ENCODE results near the gene PRRG4.

PRRG4 gene

GRCh38 chr11:32840587-32840986 is 10.9 kb downstream of the PRRG4 start:
- Histone ChIP-seq H3K4me3 (ENCODE audit: low read depth, low read length) (no peak overlapping the region), H3K36me3 (no peaks in the 10 kb centered on the region), H3K27ac (no peak overlapping the region), H3K27me3 (ENCODE audit: insufficient read depth, low read depth, severe bottlenecking) (no peaks in the 10 kb centered on the region), H3K9me3 (ENCODE audit: severe bottlenecking) (no peaks in the 10 kb centered on the region)
- DNase-seq = no peak
- TF ChIP-seq CTCF (IDR thresholded peaks at IDR 0.05; ENCODE audit: low read depth, low read length) = no peak

GRCh38 chr11:32843544-32843943 is 13.8 kb downstream of the PRRG4 start:
- Histone ChIP-seq H3K27ac (no peak overlapping the region), H3K27me3 (ENCODE audit: insufficient read depth, low read depth, severe bottlenecking) (no peaks in the 10 kb centered on the region), H3K36me3 (no peaks in the 10 kb centered on the region), H3K4me3 (ENCODE audit: low read depth, low read length) (no peak overlapping the region), H3K9me3 (ENCODE audit: severe bottlenecking) (no peaks in the 10 kb centered on the region)
- TF ChIP-seq CTCF (IDR thresholded peaks at IDR 0.05; ENCODE audit: low read depth, low read length) = no peak
- no peak for DNase-seq

- Histone ChIP-seq H3K9me3 (ENCODE audit: severe bottlenecking) (no peaks in the 10 kb centered on the region), H3K4me3 (ENCODE audit: low read depth, low read length) (no peak overlapping the region), H3K27me3 (ENCODE audit: insufficient read depth, low read depth, severe bottlenecking) (no peaks in the 10 kb centered on the region), H3K36me3 (no peaks in the 10 kb centered on the region), H3K27ac (no peak overlapping the region)
- no peak for TF ChIP-seq CTCF (IDR thresholded peaks at IDR 0.05; ENCODE audit: low read depth, low read length)
- DNase-seq = no peak
Observed at GRCh38 chr11:32847511-32847910, 17.8 kb downstream of the PRRG4 start.

- Histone ChIP-seq H3K9me3 (ENCODE audit: severe bottlenecking) (no peaks in the 10 kb centered on the region), H3K4me3 (ENCODE audit: low read depth, low read length) (no peak overlapping the region), H3K27ac (no peak overlapping the region), H3K27me3 (ENCODE audit: insufficient read depth, low read depth, severe bottlenecking) (no peaks in the 10 kb centered on the region), H3K36me3 (no peaks in the 10 kb centered on the region)
- no peak for DNase-seq
- TF ChIP-seq CTCF (IDR thresholded peaks at IDR 0.05; ENCODE audit: low read depth, low read length) = no peak
Observed at GRCh38 chr11:32849761-32850160, 20.0 kb downstream of the PRRG4 start.

- H3K9me3 ChIP-seq (ENCODE audit: severe bottlenecking) = no peaks in the 10 kb centered on the region
- no peaks in the 10 kb centered on the region for H3K36me3 ChIP-seq
- DNase-seq = no peak
- TF ChIP-seq CTCF (IDR thresholded peaks at IDR 0.05; ENCODE audit: low read depth, low read length) = no peak
- no peak overlapping the region for H3K27ac ChIP-seq
- H3K4me3 ChIP-seq (ENCODE audit: low read depth, low read length) = no peak overlapping the region
- no peaks in the 10 kb centered on the region for H3K27me3 ChIP-seq (ENCODE audit: insufficient read depth, low read depth, severe bottlenecking)
Observed at GRCh38 chr11:32851251-32851650, 21.5 kb downstream of the PRRG4 start.

GRCh38 chr11:32852207-32852606 is 22.5 kb downstream of the PRRG4 start:
- DNase-seq = no peak
- H3K9me3 ChIP-seq (ENCODE audit: severe bottlenecking) = no peaks in the 10 kb centered on the region
- no peaks in the 10 kb centered on the region for H3K27me3 ChIP-seq (ENCODE audit: insufficient read depth, low read depth, severe bottlenecking)
- H3K27ac ChIP-seq = no peak overlapping the region
- H3K36me3 ChIP-seq = no peaks in the 10 kb centered on the region
- TF ChIP-seq CTCF (IDR thresholded peaks at IDR 0.05; ENCODE audit: low read depth, low read length) = no peak
- H3K4me3 ChIP-seq (ENCODE audit: low read depth, low read length) = no peak overlapping the region

Data from WERI-Rb-1 (cell line).